ENCODE results near the gene MTR.

The MTR gene

DNA sequence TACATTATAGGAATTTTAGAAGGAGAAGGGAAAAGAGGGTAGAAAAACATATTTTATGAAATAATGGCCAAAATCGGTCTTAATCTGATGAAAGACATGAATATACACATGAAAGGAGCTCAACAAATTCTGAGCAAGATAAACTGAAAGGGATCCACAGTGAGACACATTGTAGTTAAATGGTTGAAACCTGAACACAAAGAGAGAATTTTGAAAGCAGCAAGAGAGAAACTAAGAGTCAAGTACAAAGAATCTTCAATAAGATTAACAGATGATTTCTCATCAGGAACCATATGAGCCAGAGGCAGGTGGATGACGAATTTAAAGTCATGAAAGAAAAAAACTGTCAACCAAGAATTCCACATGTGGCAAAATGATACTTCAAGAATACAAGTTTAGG is 15.8 kb upstream of the MTR start:
- no peak for DNase-seq

DNA sequence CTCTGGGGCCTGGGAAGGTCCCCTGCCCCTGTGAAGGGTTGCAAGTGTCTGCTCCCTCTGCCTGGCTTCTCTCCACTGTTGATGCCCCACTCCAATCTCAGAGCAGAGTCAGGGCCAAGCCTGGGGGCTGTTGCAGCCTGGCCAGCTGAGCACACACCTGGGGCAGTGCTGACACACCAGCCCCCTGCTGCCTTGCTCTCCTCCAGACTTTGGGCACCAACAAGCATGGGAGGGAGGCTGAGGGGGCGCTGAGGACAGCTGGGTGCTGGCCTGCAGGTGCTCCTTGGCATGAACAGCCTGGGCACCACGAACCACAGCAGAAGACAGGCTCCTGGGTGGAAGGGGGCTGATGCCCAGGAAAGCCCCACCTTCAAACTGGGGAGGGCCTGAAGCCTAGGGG is 9.6 kb upstream of the MTR start:
- DNase-seq = no peak

GRCh38 chr1:236786453-236786852 is 8.6 kb upstream of the MTR start:
- DNase-seq = no peak

GRCh38 chr1:236794585-236795034 is 482 bp upstream of the MTR start:
- DNase-seq = no peak

- no peak for DNase-seq
Observed at GRCh38 chr1:236795757-236796667, 920 bp downstream of the MTR start.

DNA sequence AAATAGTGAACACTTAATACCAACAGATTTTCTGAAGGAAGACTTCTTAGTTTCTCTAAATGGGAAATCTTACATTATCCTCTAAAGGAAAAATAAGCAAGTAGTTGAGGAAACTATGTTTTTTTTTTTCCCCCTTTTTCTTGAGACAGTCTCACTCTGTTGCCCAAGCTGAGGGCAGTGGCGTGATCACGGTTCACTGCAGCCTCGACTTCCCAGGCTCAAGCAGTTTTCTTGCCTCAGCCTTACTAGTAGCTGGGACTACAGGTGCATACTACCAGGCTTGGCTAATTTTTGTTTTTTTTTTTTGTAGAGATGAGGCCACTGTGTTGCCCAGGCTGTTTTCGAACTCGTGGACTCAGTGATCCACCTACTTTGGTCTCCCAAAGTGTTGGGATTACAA is 3.9 kb downstream of the MTR start:
- no peak for DNase-seq

- DNase-seq = no peak
Observed at GRCh38 chr1:236800002-236800620, 5.0 kb downstream of the MTR start.

DNA sequence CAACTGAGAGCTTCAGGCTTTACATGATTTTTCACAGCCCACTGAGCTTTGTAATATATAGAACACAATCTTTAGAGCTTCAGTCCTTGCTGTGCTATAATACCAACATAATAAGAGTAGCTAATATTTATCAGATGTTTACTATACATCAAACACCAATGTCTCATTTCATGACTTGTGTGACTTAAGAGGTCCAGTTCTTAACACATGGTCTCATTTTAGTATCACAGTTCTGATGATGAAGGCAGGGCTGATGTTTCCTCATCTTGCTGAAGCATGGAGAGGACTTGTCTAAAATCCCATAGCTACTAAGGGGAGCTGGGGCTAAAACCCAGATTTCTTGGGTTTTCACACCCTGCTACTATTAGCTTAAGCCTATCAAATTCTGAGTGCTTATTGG is 5.5 kb downstream of the MTR start:
- no peak for DNase-seq

GRCh38 chr1:236802264-236802663 is 7.2 kb downstream of the MTR start:
- DNase-seq = no peak

- no peak for DNase-seq
Observed at GRCh38 chr1:236806634-236807033, 11.5 kb downstream of the MTR start.

DNA sequence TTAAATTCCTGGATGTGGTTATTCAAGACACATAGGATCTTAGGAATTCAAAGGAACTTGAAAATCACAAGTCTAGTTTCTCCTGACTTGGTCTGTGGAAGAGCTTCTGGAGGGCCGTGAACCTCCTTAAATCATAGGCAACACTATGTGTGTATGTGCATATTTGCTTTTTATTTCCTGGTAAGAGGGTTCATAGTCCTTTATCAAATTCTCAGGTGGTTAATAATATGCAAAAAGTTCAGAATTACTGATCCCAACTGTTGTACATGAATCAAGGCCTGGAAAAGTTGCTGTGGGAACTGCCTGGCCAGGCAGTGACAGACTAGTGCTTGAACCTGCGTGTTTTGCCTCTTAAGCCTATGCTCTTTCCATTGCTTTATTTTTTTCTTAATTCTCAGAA is 12.9 kb downstream of the MTR start:
- no peak for DNase-seq

GRCh38 chr1:236808564-236809130 is 13.6 kb downstream of the MTR start:
- no peak for DNase-seq

DNA sequence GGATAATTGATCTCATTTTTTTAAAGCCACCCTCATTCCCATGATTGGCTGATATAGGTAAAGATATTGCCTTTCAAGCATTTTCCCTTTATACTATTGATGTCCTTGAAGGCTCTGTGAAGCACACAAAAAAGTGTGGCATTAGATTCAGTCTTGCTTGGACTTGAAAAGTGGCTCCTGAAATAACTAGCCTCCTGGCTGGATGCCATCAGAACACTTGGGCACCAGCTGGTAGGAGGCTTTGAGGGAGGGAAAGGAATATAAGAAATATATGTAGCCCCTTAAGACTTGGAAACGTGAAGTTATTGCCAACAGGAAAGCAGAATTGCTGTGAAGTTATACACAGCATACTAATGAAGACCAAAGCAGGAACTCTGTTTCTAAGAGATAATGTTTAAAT is 14.1 kb downstream of the MTR start:
- DNase-seq = no peak

- no peak for DNase-seq
Observed at GRCh38 chr1:236810018-236810417, 14.9 kb downstream of the MTR start.

- DNase-seq = no peak
Observed at GRCh38 chr1:236812334-236813030, 17.4 kb downstream of the MTR start.

- DNase-seq = no peak
Observed at GRCh38 chr1:236815941-236816340, 20.8 kb downstream of the MTR start.

GRCh38 chr1:236819856-236820255 is 24.8 kb downstream of the MTR start:
- no peak for DNase-seq

DNA sequence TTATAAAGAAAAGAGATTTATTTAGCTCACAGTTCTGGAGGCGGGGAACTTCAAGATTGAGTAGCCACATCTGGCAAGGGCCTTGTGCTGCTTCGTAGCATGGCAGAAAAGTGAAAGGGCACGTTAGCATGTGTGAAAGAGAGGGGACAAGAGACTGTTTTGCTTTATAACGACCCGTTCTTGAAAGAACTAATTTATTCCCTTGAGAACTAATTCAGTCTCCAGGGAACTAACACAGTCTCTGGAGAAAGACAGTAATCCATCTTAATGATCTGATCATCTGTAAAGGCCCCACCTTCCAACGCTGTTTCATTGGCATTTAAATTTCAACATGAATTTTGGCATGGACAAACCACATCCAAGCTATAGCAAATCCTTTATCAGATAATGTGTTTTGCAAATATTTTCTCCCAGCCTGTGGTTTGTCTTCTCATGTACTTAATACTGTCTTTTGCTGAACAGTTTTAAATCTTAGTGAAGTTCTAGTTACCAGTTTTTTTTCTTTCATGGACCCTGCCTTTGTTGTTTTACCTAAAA is 26.1 kb downstream of the MTR start:
- DNase-seq = no peak

DNA sequence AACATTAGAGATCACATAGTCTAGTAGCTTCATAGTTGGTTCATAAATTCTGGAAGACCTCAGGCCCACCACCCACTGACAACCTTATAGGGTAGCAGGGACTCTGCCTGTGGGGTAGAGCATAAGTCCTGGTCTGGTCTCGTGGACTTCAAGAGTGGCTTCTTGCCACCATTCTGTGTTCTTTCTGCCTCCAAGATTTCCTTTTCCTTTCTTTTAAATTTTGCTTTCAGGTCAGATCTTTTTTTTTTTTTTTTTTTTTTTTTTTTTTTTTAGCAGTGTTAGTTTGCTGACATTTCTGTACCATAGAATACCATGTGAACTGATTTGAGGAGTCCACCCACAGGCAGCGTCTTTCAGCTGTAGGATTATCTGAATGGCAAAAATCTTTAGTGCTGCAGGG is 28.5 kb downstream of the MTR start:
- DNase-seq = no peak

- DNase-seq = no peak
Observed at GRCh38 chr1:236829085-236829484, 34.0 kb downstream of the MTR start.

DNA sequence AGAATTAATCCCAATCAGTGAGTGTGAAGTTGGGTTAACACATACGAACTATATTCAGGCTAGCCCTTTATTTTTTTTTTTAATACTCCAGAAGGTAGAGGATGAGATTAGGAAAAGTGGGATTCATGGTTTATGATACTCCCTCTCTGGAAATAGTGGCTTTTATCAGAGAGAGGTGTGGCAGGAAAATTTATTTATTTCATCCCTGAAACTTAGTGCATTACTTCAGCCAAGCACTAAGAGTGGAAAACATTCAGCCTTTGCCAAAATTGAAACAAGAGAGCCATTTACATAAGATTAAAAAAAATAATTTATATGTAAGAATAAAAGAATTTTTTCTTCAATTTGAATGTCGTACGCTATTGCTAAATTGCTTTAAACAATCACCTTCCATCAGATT is 35.0 kb downstream of the MTR start:
- no peak for DNase-seq

- DNase-seq = no peak
Observed at GRCh38 chr1:236830560-236830959, 35.5 kb downstream of the MTR start.

DNA sequence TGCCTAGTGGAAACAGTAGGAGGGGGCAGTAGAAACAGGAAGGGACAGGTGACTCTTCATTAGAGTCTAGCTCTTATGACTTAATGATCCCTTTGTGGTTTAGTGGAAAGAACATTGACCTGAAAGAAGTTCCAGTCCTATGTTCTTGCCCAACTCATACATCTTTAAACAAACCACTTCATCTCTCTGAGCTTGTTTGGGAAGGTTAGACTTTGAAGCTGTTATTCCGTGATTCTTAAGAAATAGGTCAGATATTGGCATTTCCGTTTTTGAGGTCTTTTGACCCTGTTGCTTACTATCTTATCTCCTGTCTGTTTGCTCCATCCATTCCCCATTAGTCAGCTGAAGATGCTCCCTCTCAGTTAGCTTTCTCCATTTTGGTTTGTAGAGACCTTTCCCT is 38.5 kb downstream of the MTR start:
- no peak for DNase-seq
